Caco-2 (cell line): ENCODE results near the gene PI4K2A. TPM values are rescaled to one million over a fixed set of nuclear protein-coding genes. Genes with fewer than 3 reads are reported as not detected.

ENCODE experiments used
- BruUV-seq: library from RNA; stranded (reverse); fragments of 400-500 nt; replicated peaks from 2 replicates; lab custom pipeline; 2021; lab: Mats Ljungman, UMichigan
- CTCF ChIA-PET: fragments of 300-600 bp; sonication (Branson Sonifier 250); formaldehyde crosslinking; loops from one replicate; lab custom pipeline; 2022; ENCODE audit warnings: antibody characterized with exemption; lab: Charles Lee
- POLR2A ChIA-PET: fragments of 300-600 bp; sonication (Branson Sonifier 250); formaldehyde crosslinking; loops from one replicate; lab custom pipeline; 2022; ENCODE audit warnings: antibody characterized with exemption; lab: Charles Lee
- DNase-seq, 2 experiments: peaks; one replicate each; pipeline versions ENCODE4 v3.0.0 to v3.0.0-alpha.2; 2020 to 2022
- H3K27me3 ChIP-seq: replicated peaks from 2 replicates; pipeline ENCODE4 v1.6.0; 2011; ENCODE audit warnings: low read length; ENCODE audit not compliant: control insufficient read depth, insufficient read depth
- H3K36me3 ChIP-seq: 2 replicates; pipeline ENCODE4 v1.5.1; 2011; ENCODE audit warnings: low read length; ENCODE audit not compliant: control insufficient read depth, insufficient read depth
- H3K4me1 ChIP-seq: fragments of 250-450 bp; sonication (Bioruptor Pico); 2 replicates; pipeline ENCODE4 v1.5.1; 2020; ENCODE audit warnings: mild to moderate bottlenecking
- H3K4me3 ChIP-seq: 2 replicates; pipeline ENCODE4 v1.5.1; 2011; ENCODE audit warnings: low read depth, mild to moderate bottlenecking, control low read depth, low read length
- H3K9me3 ChIP-seq: fragments of 250-450 bp; sonication (Bioruptor Pico); 2 replicates; pipeline ENCODE4 v1.5.1; 2020; ENCODE audit warnings: mild to moderate bottlenecking, moderate library complexity
- H3K27ac Mint-ChIP-seq: one replicate; pipeline ENCODE4 v1.8.0; 2022; ENCODE audit warnings: mixed read lengths; ENCODE audit not compliant: unreplicated experiment
- H3K27me3 Mint-ChIP-seq: one replicate; pipeline ENCODE4 v1.8.0; 2022; ENCODE audit warnings: mixed read lengths; ENCODE audit not compliant: insufficient read depth, unreplicated experiment
- H3K36me3 Mint-ChIP-seq: one replicate; pipeline ENCODE4 v1.8.0; 2022; ENCODE audit warnings: mild to moderate bottlenecking, mixed read lengths; ENCODE audit not compliant: insufficient read depth, unreplicated experiment
- H3K4me1 Mint-ChIP-seq: one replicate; pipeline ENCODE4 v1.8.0; 2022; ENCODE audit warnings: low read depth, mixed read lengths; ENCODE audit not compliant: unreplicated experiment
- H3K4me3 Mint-ChIP-seq: one replicate; pipeline ENCODE4 v1.8.0; 2022; ENCODE audit warnings: mild to moderate bottlenecking, moderate library complexity, mixed read lengths; ENCODE audit not compliant: unreplicated experiment
- H3K9me3 Mint-ChIP-seq: one replicate; pipeline ENCODE4 v1.8.0; 2022; ENCODE audit warnings: mixed read lengths; ENCODE audit not compliant: unreplicated experiment
- intact Hi-C: fragments of 100-400 bp; cut with micrococcal nuclease; formaldehyde crosslinking; loops from one replicate; pipeline ENCODE4 v1.10.0; 2022; ENCODE audit not compliant: unreplicated experiment
- total RNA-seq: library from RNA; stranded (reverse); gene quantifications from 2 replicates; pipeline ENCODE4 v1.2.3, GENCODE V29; 2022
- TF ChIP-seq, protein P1 (sequence below), 2 experiments: fragments of 200-600 bp in 1 of 2; IDR thresholded peaks; 1 replicate in 1 of 2; 2 replicates in 1 of 2; pipeline versions ENCODE4 v1.5.1 to v1.8.0; 2011 to 2022; ENCODE audit warnings: antibody characterized with exemption in 1 of 2, control low read depth in 1 of 2, inconsistent platforms in 1 of 2, low read depth in 1 of 2, low read length in 1 of 2, mild to moderate bottlenecking in 1 of 2, moderate library complexity in 1 of 2; ENCODE audit not compliant: insufficient read depth in 1 of 2, severe bottlenecking in 1 of 2, unreplicated experiment in 1 of 2

The PI4K2A gene
- total RNA-seq, 1 experiment from 2014 or later: 27.3 TPM

DNA sequence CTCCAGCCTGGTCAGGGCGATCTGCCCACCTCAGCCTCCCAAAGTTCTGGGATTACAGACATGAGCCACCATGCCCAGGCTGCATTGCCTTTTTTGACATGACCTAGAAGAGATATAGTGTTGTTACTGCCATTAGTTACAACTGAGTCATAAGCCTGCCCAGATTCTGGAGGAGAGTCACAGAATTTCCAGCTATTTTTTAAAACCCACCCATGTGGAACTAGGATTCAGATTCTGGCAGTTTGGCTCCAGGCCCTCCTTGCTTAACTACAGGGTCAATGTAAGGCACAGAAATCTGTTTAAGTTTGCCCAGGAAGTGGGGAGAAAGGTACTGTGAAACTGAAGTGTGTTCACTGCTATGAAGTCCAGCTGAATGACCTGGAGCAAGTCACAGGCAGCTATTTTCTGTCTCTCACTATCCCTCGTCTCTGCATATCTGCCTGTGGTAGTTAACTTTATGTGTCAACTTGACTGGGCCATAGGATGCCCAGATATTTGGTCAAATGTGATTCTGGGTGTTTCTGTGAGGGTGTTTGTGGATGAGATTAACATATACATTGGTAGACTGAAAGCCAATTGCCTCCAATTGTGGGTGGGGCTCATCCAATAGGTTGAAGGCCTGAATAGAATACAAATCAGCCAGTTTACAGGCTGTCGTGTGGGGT is 64.7 kb downstream of the PI4K2A start:
- ChIA-PET CTCF (interaction anchor here (0.7 to 1.9 kb wide), 3 partner anchors 28 to 1903 kb away, joined by 3 to 5 read pairs (median 3); partner anchors contain the start of gene ZFYVE27), POLR2A (interaction anchor here (1.0 kb wide), 1 partner anchor 18 kb away, joined by 5 read pairs; the partner anchor contains the start of gene AVPI1)
- TF ChIP-seq, protein P1, sequence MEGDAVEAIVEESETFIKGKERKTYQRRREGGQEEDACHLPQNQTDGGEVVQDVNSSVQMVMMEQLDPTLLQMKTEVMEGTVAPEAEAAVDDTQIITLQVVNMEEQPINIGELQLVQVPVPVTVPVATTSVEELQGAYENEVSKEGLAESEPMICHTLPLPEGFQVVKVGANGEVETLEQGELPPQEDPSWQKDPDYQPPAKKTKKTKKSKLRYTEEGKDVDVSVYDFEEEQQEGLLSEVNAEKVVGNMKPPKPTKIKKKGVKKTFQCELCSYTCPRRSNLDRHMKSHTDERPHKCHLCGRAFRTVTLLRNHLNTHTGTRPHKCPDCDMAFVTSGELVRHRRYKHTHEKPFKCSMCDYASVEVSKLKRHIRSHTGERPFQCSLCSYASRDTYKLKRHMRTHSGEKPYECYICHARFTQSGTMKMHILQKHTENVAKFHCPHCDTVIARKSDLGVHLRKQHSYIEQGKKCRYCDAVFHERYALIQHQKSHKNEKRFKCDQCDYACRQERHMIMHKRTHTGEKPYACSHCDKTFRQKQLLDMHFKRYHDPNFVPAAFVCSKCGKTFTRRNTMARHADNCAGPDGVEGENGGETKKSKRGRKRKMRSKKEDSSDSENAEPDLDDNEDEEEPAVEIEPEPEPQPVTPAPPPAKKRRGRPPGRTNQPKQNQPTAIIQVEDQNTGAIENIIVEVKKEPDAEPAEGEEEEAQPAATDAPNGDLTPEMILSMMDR (IDR thresholded peaks at IDR 0.05; ENCODE audit: insufficient read depth in 1 of 2, low read depth in 1 of 2, low read length in 1 of 2, severe bottlenecking in 1 of 2, unreplicated experiment in 1 of 2): no peak
- H3K9me3 Mint-ChIP-seq: no peaks in the 10 kb centered on the region
- H3K36me3 ChIP-seq: no peaks in the 10 kb centered on the region
- H3K27me3 Mint-ChIP-seq: no peaks in the 10 kb centered on the region
- no peak overlapping the region for H3K4me3 ChIP-seq
- no peak for DNase-seq
- H3K4me1 ChIP-seq: peaks cover 15% of the 10 kb centered on the region
- no peaks in the 10 kb centered on the region for H3K9me3 ChIP-seq
- H3K4me3 Mint-ChIP-seq: no peak overlapping the region
- H3K36me3 Mint-ChIP-seq: no peaks in the 10 kb centered on the region
- H3K27me3 ChIP-seq: no peaks in the 10 kb centered on the region
- H3K27ac Mint-ChIP-seq: no peak overlapping the region
- peaks cover 11% of the 10 kb centered on the region for H3K4me1 Mint-ChIP-seq
- BruUV-seq: no TSS peak
- intact Hi-C loops: no loop called here

DNA sequence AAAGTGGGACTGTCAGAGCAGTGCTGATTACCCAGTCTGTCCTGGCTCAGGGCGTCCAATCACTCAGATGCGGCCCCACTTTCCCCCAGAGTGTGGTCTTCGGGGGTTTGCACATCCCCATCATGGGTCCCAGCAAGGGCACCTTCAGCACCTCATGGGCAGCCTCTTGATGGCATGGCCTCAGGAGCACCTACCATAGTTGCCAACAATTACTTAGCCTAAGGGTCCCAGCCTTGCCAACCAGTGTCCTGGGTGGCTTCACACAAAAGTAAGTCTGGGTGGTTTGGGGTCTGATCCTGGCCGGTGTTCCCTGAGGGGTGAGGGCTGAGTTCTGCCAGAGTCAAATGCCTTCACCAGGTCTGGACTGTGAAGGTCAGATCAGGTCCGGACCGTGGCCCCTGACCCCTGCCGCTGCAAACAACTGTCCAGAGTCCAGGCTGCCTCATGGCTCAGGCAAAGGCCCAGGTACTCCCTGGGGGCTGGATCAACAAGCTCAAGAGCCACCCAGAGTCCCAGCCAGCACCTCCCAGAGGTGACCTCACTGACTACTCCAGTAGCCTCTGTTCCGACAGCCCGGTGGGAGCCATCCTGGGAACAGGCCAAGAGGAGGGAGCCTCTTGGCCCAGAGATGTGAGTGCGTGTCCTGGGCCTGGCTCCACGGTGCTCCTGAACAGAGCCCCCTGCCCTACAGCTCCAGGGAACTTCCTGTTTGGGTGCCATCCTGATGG is 66.8 kb downstream of the PI4K2A start:
- intact Hi-C loops: no loop called here
- Mint-ChIP-seq H3K4me3 (no peak overlapping the region), H3K27me3 (no peaks in the 10 kb centered on the region), H3K4me1 (peaks cover 11% of the 10 kb centered on the region), H3K36me3 (no peaks in the 10 kb centered on the region), H3K9me3 (no peaks in the 10 kb centered on the region), H3K27ac (no peak overlapping the region)
- CTCF ChIA-PET: no interaction called here
- no peaks in the 10 kb centered on the region for H3K27me3 ChIP-seq
- POLR2A ChIA-PET: interaction anchor here (0.6 kb wide), 1 partner anchor 474 kb away, joined by 3 read pairs; no protein-coding TSS in a partner anchor
- no peaks in the 10 kb centered on the region for H3K9me3 ChIP-seq
- TF ChIP-seq, protein P1 (IDR thresholded peaks at IDR 0.05; ENCODE audit: insufficient read depth in 1 of 2, low read depth in 1 of 2, low read length in 1 of 2, severe bottlenecking in 1 of 2, unreplicated experiment in 1 of 2): no peak
- no peak overlapping the region for H3K4me3 ChIP-seq
- DNase-seq: no peak
- peaks cover 11% of the 10 kb centered on the region; the same call in 1 of the 2 replicates for H3K4me1 ChIP-seq
- no TSS peak for BruUV-seq
- no peaks in the 10 kb centered on the region for H3K36me3 ChIP-seq

DNA sequence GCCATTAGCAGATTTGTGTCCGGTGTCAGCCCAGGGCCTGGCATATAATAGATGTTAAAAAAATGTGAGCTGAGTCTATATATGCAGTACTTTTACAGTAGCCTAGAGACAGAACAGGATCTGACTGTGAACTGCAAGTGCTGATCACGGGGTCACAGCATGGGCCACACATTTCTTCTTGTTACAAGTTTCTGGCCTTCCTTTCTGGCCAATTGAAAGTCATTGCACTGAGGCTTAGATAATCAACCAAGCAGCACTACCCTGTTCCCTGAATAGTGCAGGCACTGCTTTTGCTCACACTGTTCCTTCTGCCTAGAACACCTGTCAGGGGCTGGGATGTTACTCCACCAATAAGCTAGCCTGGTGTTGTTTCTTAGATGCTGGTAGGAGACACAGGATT is 67.7 kb downstream of the PI4K2A start:
- ChIA-PET POLR2A (no interaction called here), CTCF (interaction anchor here (0.5 kb wide), 1 partner anchor 37 kb away, joined by 3 read pairs; no protein-coding TSS in a partner anchor)
- Mint-ChIP-seq H3K4me1 (peaks cover 17% of the 10 kb centered on the region), H3K9me3 (no peaks in the 10 kb centered on the region), H3K36me3 (peaks cover 4% of the 10 kb centered on the region), H3K27ac (no peak overlapping the region), H3K27me3 (no peaks in the 10 kb centered on the region), H3K4me3 (no peak overlapping the region)
- no peak overlapping the region for H3K4me3 ChIP-seq
- H3K4me1 ChIP-seq: peaks cover 16% of the 10 kb centered on the region; the same call in 1 of the 2 replicates
- no peaks in the 10 kb centered on the region for H3K36me3 ChIP-seq
- TF ChIP-seq, protein P1 (IDR thresholded peaks at IDR 0.05; ENCODE audit: insufficient read depth in 1 of 2, low read depth in 1 of 2, low read length in 1 of 2, severe bottlenecking in 1 of 2, unreplicated experiment in 1 of 2): no peak
- DNase-seq: no peak
- intact Hi-C loops: no loop called here
- no peaks in the 10 kb centered on the region for H3K9me3 ChIP-seq
- no TSS peak for BruUV-seq
- no peaks in the 10 kb centered on the region for H3K27me3 ChIP-seq
